Glutamatergic neuron (in vitro differentiated cells): Measurements from ENCODE around the gene ZBTB47. TPM values are rescaled to one million over a fixed set of nuclear protein-coding genes. Genes with fewer than 3 reads are reported as not detected.

Source experiments
- DNase-seq: peaks from one replicate; pipeline ENCODE4 v3.0.0; 2022
- H3K27ac Mint-ChIP-seq: one replicate; pipeline ENCODE4 v1.8.0; 2020; ENCODE audit warnings: mild to moderate bottlenecking, mixed read lengths, inconsistent platforms; ENCODE audit not compliant: unreplicated experiment
- H3K27me3 Mint-ChIP-seq: one replicate; pipeline ENCODE4 v1.8.0; 2020; ENCODE audit warnings: mild to moderate bottlenecking, moderate library complexity, mixed read lengths, inconsistent platforms; ENCODE audit not compliant: unreplicated experiment
- H3K36me3 Mint-ChIP-seq: one replicate; pipeline ENCODE4 v1.8.0; 2020; ENCODE audit warnings: mild to moderate bottlenecking, mixed read lengths, inconsistent platforms; ENCODE audit not compliant: unreplicated experiment
- H3K4me1 Mint-ChIP-seq: one replicate; pipeline ENCODE4 v1.8.0; 2020; ENCODE audit warnings: mild to moderate bottlenecking, low read depth, mixed read lengths, inconsistent platforms; ENCODE audit not compliant: unreplicated experiment
- H3K4me3 Mint-ChIP-seq: one replicate; pipeline ENCODE4 v1.8.0; 2020; ENCODE audit warnings: mild to moderate bottlenecking, mixed read lengths, inconsistent platforms; ENCODE audit not compliant: unreplicated experiment
- H3K9me3 Mint-ChIP-seq: one replicate; pipeline ENCODE4 v1.8.0; 2020; ENCODE audit warnings: mild to moderate bottlenecking, moderate library complexity, mixed read lengths, inconsistent platforms; ENCODE audit not compliant: unreplicated experiment
- CTCF ChIP-seq: fragments of 200-600 bp; sonication (generic); IDR thresholded peaks from one replicate; pipeline ENCODE4 v1.5.0; 2021; ENCODE audit not compliant: partially characterized antibody, unreplicated experiment
- total RNA-seq: library from RNA; stranded (reverse); fragmentation: NEBNext Ultra II Directional; extraction: Animal tissue kit (Norgen Biotek cat#: 25700); gene quantifications from one replicate; pipeline ENCODE4 v1.2.1, GENCODE V29; 2021; ENCODE audit not compliant: unreplicated experiment

ZBTB47 gene
- total RNA-seq, 1 donor from 2014 or later: 9.7 TPM

- Mint-ChIP-seq H3K27me3 (no peaks in the 10 kb centered on the region), H3K9me3 (peaks cover 11% of the 10 kb centered on the region), H3K4me1 (peaks cover 2% of the 10 kb centered on the region), H3K27ac (no peak overlapping the region), H3K4me3 (no peak overlapping the region), H3K36me3 (peaks cover 30% of the 10 kb centered on the region)
- DNase-seq: no peak
- no peak for TF ChIP-seq CTCF
Observed at GRCh38 chr3:42681361-42682038, 28.0 kb downstream of the ZBTB47 start.

GRCh38 chr3:42682301-42683070 is 29.0 kb downstream of the ZBTB47 start:
- TF ChIP-seq CTCF: no peak
- H3K9me3 Mint-ChIP-seq: peaks cover 16% of the 10 kb centered on the region
- DNase-seq: no peak
- H3K27ac Mint-ChIP-seq: no peak overlapping the region
- H3K4me1 Mint-ChIP-seq: peaks cover 4% of the 10 kb centered on the region
- H3K4me3 Mint-ChIP-seq: no peak overlapping the region
- H3K36me3 Mint-ChIP-seq: peaks cover 20% of the 10 kb centered on the region
- H3K27me3 Mint-ChIP-seq: peaks cover 3% of the 10 kb centered on the region

GRCh38 chr3:42683875-42684598 is 30.5 kb downstream of the ZBTB47 start:
- no peak for DNase-seq
- Mint-ChIP-seq H3K4me1 (peaks cover 9% of the 10 kb centered on the region), H3K27me3 (peaks cover 3% of the 10 kb centered on the region), H3K4me3 (no peak overlapping the region), H3K27ac (no peak overlapping the region), H3K36me3 (peaks cover 10% of the 10 kb centered on the region), H3K9me3 (peaks cover 14% of the 10 kb centered on the region)
- TF ChIP-seq CTCF: no peak

- Mint-ChIP-seq H3K9me3 (peaks cover 14% of the 10 kb centered on the region), H3K27ac (no peak overlapping the region), H3K4me3 (no peak overlapping the region), H3K4me1 (peaks cover 15% of the 10 kb centered on the region), H3K36me3 (peaks cover 5% of the 10 kb centered on the region), H3K27me3 (peaks cover 6% of the 10 kb centered on the region)
- no peak for TF ChIP-seq CTCF
- DNase-seq: no peak
Observed at GRCh38 chr3:42684632-42685362, 31.3 kb downstream of the ZBTB47 start.
